ENCODE results near the gene EVI5.
"Not testable (repeated sequence)": the region's sequence is repeated elsewhere in the genome, so short reads cannot be mapped to it uniquely, and the experiment has no call there.

EVI5 gene

GRCh38 chr1:92536980-92537884 lies 247.7 kb downstream of the EVI5 start:
- 0 out of 2 replicates have a peak overlapping the region, but pooled peaks have one; percentile 45 for H2AFZ ChIP-seq (ENCODE audit: low read length)
- H3K4me1 ChIP-seq (ENCODE audit: insufficient read depth, low read length, severe bottlenecking) = peaks cover 40% of the 10 kb centered on the region
- H3K4me2 ChIP-seq (ENCODE audit: low read length) = peak overlapping the region; percentile 55
- no peaks in the 10 kb centered on the region for H4K20me1 ChIP-seq (ENCODE audit: insufficient read depth, low read length)
- H3K27ac ChIP-seq (ENCODE audit: low read depth, low read length, poor library complexity, severe bottlenecking) = peak overlapping the region; percentile 90
- H3K79me2 ChIP-seq (ENCODE audit: insufficient read depth, low read length) = no peaks in the 10 kb centered on the region
- peak overlapping the region; percentile 55 for H3K9ac ChIP-seq (ENCODE audit: low read length)
- TF ChIP-seq CTCF (IDR thresholded peaks at IDR 0.05; ENCODE audit: low read length) = no peak
- TF ChIP-seq EZH2 (IDR thresholded peaks at IDR 0.05; ENCODE audit: borderline replicate concordance, low read length) = no peak
- no peaks in the 10 kb centered on the region for H3K9me3 ChIP-seq (ENCODE audit: low read length)
- no peaks in the 10 kb centered on the region for H3K9me2 ChIP-seq (ENCODE audit: low read depth, low read length)
- H3K36me3 ChIP-seq (ENCODE audit: insufficient read depth, low read length) = no peaks in the 10 kb centered on the region
- H3F3A ChIP-seq (ENCODE audit: insufficient read depth, low read length) = no peaks in the 10 kb centered on the region
- peak overlapping the region; percentile 27 for H3K4me3 ChIP-seq (ENCODE audit: low read depth, low read length, poor library complexity, severe bottlenecking)
- H3K27me3 ChIP-seq (ENCODE audit: insufficient read depth, low read length) = no peaks in the 10 kb centered on the region

- Histone ChIP-seq H3K27me3 (ENCODE audit: insufficient read depth, low read length) (no peaks in the 10 kb centered on the region), H3K9me3 (ENCODE audit: low read length) (no peaks in the 10 kb centered on the region), H2AFZ (ENCODE audit: low read length) (0 out of 2 replicates have a peak overlapping the region, but pooled peaks have one; percentile 26), H3K9ac (ENCODE audit: low read length) (peak overlapping the region; percentile 43), H3K4me1 (ENCODE audit: insufficient read depth, low read length, severe bottlenecking) (peaks cover 35% of the 10 kb centered on the region), H3K79me2 (ENCODE audit: insufficient read depth, low read length) (no peaks in the 10 kb centered on the region), H3F3A (ENCODE audit: insufficient read depth, low read length) (no peaks in the 10 kb centered on the region), H3K27ac (ENCODE audit: low read depth, low read length, poor library complexity, severe bottlenecking) (peak overlapping the region; percentile 90), H4K20me1 (ENCODE audit: insufficient read depth, low read length) (no peaks in the 10 kb centered on the region), H3K4me2 (ENCODE audit: low read length) (peak overlapping the region; percentile 55), H3K9me2 (ENCODE audit: low read depth, low read length) (no peaks in the 10 kb centered on the region), H3K4me3 (ENCODE audit: low read depth, low read length, poor library complexity, severe bottlenecking) (peak overlapping the region; percentile 28), H3K36me3 (ENCODE audit: insufficient read depth, low read length) (no peaks in the 10 kb centered on the region)
- TF ChIP-seq CTCF (IDR thresholded peaks at IDR 0.05; ENCODE audit: low read length) (no peak), EZH2 (IDR thresholded peaks at IDR 0.05; ENCODE audit: borderline replicate concordance, low read length) (no peak)
These were observed 248.5 kb downstream of the EVI5 start for GRCh38 chr1:92536211-92536979.

DNA sequence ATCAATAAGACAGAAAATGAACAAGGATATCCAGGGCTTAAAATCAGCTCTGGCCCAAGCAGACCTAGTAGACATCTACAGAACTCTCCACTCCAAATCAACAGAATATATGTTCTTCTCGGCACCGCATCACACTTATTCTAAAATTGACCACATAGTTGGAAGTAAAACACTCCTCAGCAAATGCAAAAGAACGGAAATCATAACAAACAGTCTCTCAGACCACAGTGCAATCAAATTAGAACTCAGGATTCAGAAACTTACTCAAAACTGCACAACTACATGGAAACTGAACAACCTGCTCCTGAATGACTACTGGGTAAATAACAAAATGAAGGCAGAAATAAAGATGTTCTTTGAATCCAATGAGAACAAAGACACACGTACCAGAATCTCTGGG lies 252.5 kb downstream of the EVI5 start:
- not testable (repeated sequence) for H3K4me2 ChIP-seq (ENCODE audit: low read length); H3K79me2 ChIP-seq (ENCODE audit: insufficient read depth, low read length); H3K4me3 ChIP-seq (ENCODE audit: low read depth, low read length, poor library complexity, severe bottlenecking); H3K27me3 ChIP-seq (ENCODE audit: insufficient read depth, low read length); H3K9me3 ChIP-seq (ENCODE audit: low read length); H3F3A ChIP-seq (ENCODE audit: insufficient read depth, low read length); H3K9ac ChIP-seq (ENCODE audit: low read length); H4K20me1 ChIP-seq (ENCODE audit: insufficient read depth, low read length); H3K36me3 ChIP-seq (ENCODE audit: insufficient read depth, low read length); H2AFZ ChIP-seq (ENCODE audit: low read length); H3K27ac ChIP-seq (ENCODE audit: low read depth, low read length, poor library complexity, severe bottlenecking); H3K9me2 ChIP-seq (ENCODE audit: low read depth, low read length)
- peaks cover 17% of the 10 kb centered on the region for H3K4me1 ChIP-seq (ENCODE audit: insufficient read depth, low read length, severe bottlenecking)

DNA sequence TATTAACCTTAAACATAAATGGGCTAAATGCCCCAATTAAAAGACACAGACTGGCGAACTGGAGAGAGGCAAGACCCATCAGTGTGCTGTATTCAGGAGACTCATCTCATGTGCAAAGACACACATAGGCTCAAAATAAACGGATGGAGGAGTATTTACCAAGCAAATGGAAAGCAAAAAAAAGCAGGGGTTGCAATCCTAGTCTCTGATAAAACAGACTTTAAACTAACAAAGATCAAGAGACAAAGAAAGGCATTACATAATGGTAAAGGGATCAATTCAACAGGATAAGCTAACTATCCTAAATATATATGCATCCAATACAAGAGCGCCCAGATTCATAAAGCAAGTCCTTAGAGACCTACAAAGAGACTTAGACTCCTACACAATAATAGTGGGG lies 253.0 kb downstream of the EVI5 start:
- H3K9me3 ChIP-seq (ENCODE audit: low read length); H3F3A ChIP-seq (ENCODE audit: insufficient read depth, low read length); H3K27ac ChIP-seq (ENCODE audit: low read depth, low read length, poor library complexity, severe bottlenecking); H3K36me3 ChIP-seq (ENCODE audit: insufficient read depth, low read length); H3K9me2 ChIP-seq (ENCODE audit: low read depth, low read length); H3K9ac ChIP-seq (ENCODE audit: low read length); H3K27me3 ChIP-seq (ENCODE audit: insufficient read depth, low read length); H2AFZ ChIP-seq (ENCODE audit: low read length); H3K4me3 ChIP-seq (ENCODE audit: low read depth, low read length, poor library complexity, severe bottlenecking); H4K20me1 ChIP-seq (ENCODE audit: insufficient read depth, low read length); H3K79me2 ChIP-seq (ENCODE audit: insufficient read depth, low read length); H3K4me2 ChIP-seq (ENCODE audit: low read length): not testable (repeated sequence)
- peaks cover 13% of the 10 kb centered on the region for H3K4me1 ChIP-seq (ENCODE audit: insufficient read depth, low read length, severe bottlenecking)

Measured in OCI-LY1 (cell line).